Prostate gland (tissue), 2 donors: ENCODE results near the gene SH2D1B. TPM values are rescaled to one million over a fixed set of nuclear protein-coding genes. Genes with fewer than 3 reads are reported as not detected.

Experiments
- DNase-seq: peaks from one replicate; pipeline ENCODE4 v3.0.0-alpha.2; 2019; ENCODE audit warnings: low spot score
- H3K27ac ChIP-seq, 2 donors: fragments of 200-600 bp; sonication (generic); 2 replicates each; pipeline ENCODE4 v1.5.1; 2017 to 2019
- H3K27me3 ChIP-seq: fragments of 200-600 bp; sonication (generic); replicated peaks from 2 replicates; pipeline ENCODE4 v1.5.1; 2019; ENCODE audit not compliant: insufficient read depth
- H3K36me3 ChIP-seq, 2 donors: fragments of 200-600 bp; sonication (generic); 1 replicate in 1 of 2; 2 replicates in 1 of 2; pipeline versions ENCODE4 v1.5.1 to v1.8.1; 2017 to 2019
- H3K4me1 ChIP-seq: fragments of 200-600 bp; sonication (generic); replicated peaks from 2 replicates; pipeline ENCODE4 v1.5.1; 2019
- H3K4me3 ChIP-seq, 2 donors: fragments of 200-600 bp; sonication (generic); 2 replicates each; pipeline ENCODE4 v1.5.1; 2017 to 2019
- H3K9me3 ChIP-seq: fragments of 200-600 bp; sonication (generic); 2 replicates; pipeline ENCODE4 v1.5.1; 2017
- CTCF ChIP-seq, 4 experiments: fragments of 200-600 bp in 2 of 4; fragments of 450-650 bp in 2 of 4; sonication (generic) in 2 of 4; IDR thresholded peaks; 1 replicate in 3 of 4; 2 replicates in 1 of 4; pipeline ENCODE4 v1.5.1; 2016 to 2019; ENCODE audit warnings: antibody characterized with exemption in 4 of 4, mild to moderate bottlenecking in 2 of 4, moderate library complexity in 2 of 4
- POLR2A ChIP-seq: fragments of 450-650 bp; IDR thresholded peaks from one replicate; pipeline ENCODE4 v1.6.1; 2016; ENCODE audit warnings: antibody characterized with exemption, mild to moderate bottlenecking
- POLR2AphosphoS5 ChIP-seq: sonication (generic); formaldehyde crosslinking; IDR thresholded peaks from one replicate; pipeline ENCODE4 v1.6.1; 2017; ENCODE audit warnings: antibody characterized with exemption
- WGBS: methylation state at CpG from one replicate; pipeline ENCODE4 v1.1.5; 2018; 5-methylcytosine and 5-hydroxymethylcytosine counted together
- intact Hi-C: fragments of 100-400 bp; cut with DNase I; formaldehyde crosslinking; loops from one replicate; pipeline ENCODE4 v1.14.2; 2022
- total RNA-seq, 2 donors: library from RNA; depleted of rRNA; stranded (reverse); fragments of >200 nt; gene quantifications; one replicate each; pipeline ENCODE4 v1.1.0, GENCODE V29; 2016

SH2D1B gene
- total RNA-seq, 2 donors from 2014 or later, result not detected

GRCh38 chr1:162366149-162366548 lies 45.8 kb downstream of the SH2D1B start:
- Histone ChIP-seq H3K4me1 (no peaks in the 10 kb centered on the region), H3K27me3 (no peaks in the 10 kb centered on the region), H3K9me3 (no peaks in the 10 kb centered on the region), H3K27ac (no peak overlapping the region), H3K36me3 (no peaks in the 10 kb centered on the region), H3K4me3 (no peak overlapping the region)
- WGBS, result 70% methylated on average over 4 of the region's 4 CpGs
- intact Hi-C loops, result no loop called here
- DNase-seq, result no peak
- no peak for TF ChIP-seq POLR2A
- TF ChIP-seq POLR2AphosphoS5, result no peak
- no peak for TF ChIP-seq CTCF (IDR thresholded peaks at IDR 0.05)

GRCh38 chr1:162365284-162366020 lies 46.5 kb downstream of the SH2D1B start:
- TF ChIP-seq CTCF (IDR thresholded peaks at IDR 0.05) (no peak), POLR2A (no peak), POLR2AphosphoS5 (no peak)
- intact Hi-C loops, result no loop called here
- H3K36me3 ChIP-seq, result no peaks in the 10 kb centered on the region

GRCh38 chr1:162364498-162364897 lies 47.4 kb downstream of the SH2D1B start:
- H3K9me3 ChIP-seq, result no peaks in the 10 kb centered on the region

More at GRCh38 chr1:162365284-162366020, 46.5 kb downstream of the SH2D1B start:
- H3K27me3 ChIP-seq, result no peaks in the 10 kb centered on the region
- no peaks in the 10 kb centered on the region for H3K4me1 ChIP-seq
- DNase-seq, result no peak
- H3K27ac ChIP-seq, result no peak overlapping the region
- no peaks in the 10 kb centered on the region for H3K9me3 ChIP-seq
- H3K4me3 ChIP-seq, result no peak overlapping the region
- WGBS, result 92% methylated on average over 10 of the region's 10 CpGs

GRCh38 chr1:162363823-162364222 lies 48.1 kb downstream of the SH2D1B start:
- Histone ChIP-seq H3K27ac (no peak overlapping the region), H3K4me1 (no peaks in the 10 kb centered on the region), H3K27me3 (no peaks in the 10 kb centered on the region), H3K36me3 (no peaks in the 10 kb centered on the region), H3K9me3 (no peaks in the 10 kb centered on the region), H3K4me3 (no peak overlapping the region)
- no peak for DNase-seq
- TF ChIP-seq POLR2A (no peak), CTCF (IDR thresholded peaks at IDR 0.05) (no peak), POLR2AphosphoS5 (no peak)
- intact Hi-C loops, result no loop called here
- WGBS, result 93% methylated on average over 3 of the region's 3 CpGs

More at GRCh38 chr1:162364498-162364897, 47.4 kb downstream of the SH2D1B start:
- no peak for DNase-seq
- WGBS, result 92% methylated on average over 1 of the region's 1 CpG
- Histone ChIP-seq H3K4me1 (no peaks in the 10 kb centered on the region), H3K36me3 (no peaks in the 10 kb centered on the region), H3K4me3 (no peak overlapping the region), H3K27ac (no peak overlapping the region), H3K27me3 (no peaks in the 10 kb centered on the region)
- TF ChIP-seq POLR2A (no peak), CTCF (IDR thresholded peaks at IDR 0.05) (no peak), POLR2AphosphoS5 (no peak)
- intact Hi-C loops, result no loop called here

GRCh38 chr1:162361349-162361748 lies 50.6 kb downstream of the SH2D1B start:
- Histone ChIP-seq H3K4me1 (no peaks in the 10 kb centered on the region), H3K27me3 (no peaks in the 10 kb centered on the region), H3K9me3 (no peaks in the 10 kb centered on the region), H3K36me3 (no peaks in the 10 kb centered on the region), H3K4me3 (no peak overlapping the region), H3K27ac (no peak overlapping the region)
- no peak for DNase-seq
- TF ChIP-seq POLR2A (no peak), POLR2AphosphoS5 (no peak), CTCF (IDR thresholded peaks at IDR 0.05) (no peak)
- WGBS, result 91% methylated on average over 5 of the region's 5 CpGs
- intact Hi-C loops, result no loop called here
